Measurements from ENCODE around the gene APOB. TPM values are rescaled to one million over a fixed set of nuclear protein-coding genes. Genes with fewer than 3 reads are reported as not detected.

The APOB gene
- total and polyA plus RNA-seq, 2 of the 13 experiments (the other 11 are each of a cell fraction or from before 2014, with no cell fraction given), result 1,569 to 2,515 TPM

DNA sequence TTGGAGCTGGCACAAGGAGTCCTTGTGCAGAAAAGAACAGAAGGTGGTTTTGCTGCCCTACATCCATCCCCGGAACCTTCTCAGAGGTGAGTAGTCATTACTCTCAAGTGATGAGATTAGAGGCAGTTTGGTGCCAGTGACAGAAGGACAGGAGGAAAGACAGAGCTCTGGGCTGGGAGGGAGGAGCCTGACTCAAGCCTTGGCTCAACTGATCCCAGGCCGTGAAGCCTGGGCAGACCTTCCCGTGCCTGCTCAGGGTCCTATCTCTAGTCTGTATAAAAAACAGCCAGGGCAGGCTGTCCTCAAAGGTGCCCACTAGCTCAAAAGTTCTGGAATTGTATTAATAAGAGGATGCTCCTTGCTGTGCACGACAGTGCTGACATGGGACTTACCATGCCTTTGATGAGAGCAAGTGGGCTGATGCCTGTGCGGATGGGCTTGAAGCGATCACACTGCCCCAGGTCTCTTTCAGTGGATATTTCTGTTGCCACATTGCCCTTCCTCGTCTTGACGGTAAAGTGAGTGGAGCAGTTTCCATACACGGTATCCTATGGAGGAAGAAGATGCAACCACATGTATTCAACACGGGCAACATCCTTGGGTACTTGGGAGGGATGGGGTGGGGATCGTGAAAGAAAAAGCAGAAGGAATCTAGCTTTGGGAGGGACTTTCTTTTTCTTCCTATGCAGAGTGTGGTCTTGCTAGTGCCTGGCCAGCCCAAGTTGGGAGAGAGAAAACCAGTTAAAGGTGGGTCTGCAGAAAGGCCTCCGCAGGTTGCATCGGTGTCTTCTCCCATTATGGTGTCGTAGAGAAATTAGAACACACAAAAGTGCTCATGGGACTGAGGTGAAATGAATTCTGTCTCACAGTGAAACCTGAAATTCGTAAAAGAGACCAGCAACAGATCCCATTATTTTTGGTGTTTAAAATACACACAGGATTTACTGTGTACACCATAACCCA, 6.9 kb downstream of the APOB start (continued):
- TF ChIP-seq, protein P1, sequence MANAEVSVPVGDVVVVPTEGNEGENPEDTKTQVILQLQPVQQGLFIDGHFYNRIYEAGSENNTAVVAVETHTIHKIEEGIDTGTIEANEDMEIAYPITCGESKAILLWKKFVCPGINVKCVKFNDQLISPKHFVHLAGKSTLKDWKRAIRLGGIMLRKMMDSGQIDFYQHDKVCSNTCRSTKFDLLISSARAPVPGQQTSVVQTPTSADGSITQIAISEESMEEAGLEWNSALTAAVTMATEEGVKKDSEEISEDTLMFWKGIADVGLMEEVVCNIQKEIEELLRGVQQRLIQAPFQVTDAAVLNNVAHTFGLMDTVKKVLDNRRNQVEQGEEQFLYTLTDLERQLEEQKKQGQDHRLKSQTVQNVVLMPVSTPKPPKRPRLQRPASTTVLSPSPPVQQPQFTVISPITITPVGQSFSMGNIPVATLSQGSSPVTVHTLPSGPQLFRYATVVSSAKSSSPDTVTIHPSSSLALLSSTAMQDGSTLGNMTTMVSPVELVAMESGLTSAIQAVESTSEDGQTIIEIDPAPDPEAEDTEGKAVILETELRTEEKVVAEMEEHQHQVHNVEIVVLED (CRISPR knock-in tag; IDR thresholded peaks at IDR 0.05; ENCODE audit: borderline replicate concordance), result peak; percentile 45; the same call in 1 of the 2 replicates
- TF ChIP-seq, protein P2, sequence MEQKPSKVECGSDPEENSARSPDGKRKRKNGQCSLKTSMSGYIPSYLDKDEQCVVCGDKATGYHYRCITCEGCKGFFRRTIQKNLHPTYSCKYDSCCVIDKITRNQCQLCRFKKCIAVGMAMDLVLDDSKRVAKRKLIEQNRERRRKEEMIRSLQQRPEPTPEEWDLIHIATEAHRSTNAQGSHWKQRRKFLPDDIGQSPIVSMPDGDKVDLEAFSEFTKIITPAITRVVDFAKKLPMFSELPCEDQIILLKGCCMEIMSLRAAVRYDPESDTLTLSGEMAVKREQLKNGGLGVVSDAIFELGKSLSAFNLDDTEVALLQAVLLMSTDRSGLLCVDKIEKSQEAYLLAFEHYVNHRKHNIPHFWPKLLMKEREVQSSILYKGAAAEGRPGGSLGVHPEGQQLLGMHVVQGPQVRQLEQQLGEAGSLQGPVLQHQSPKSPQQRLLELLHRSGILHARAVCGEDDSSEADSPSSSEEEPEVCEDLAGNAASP (CRISPR knock-in tag; IDR thresholded peaks at IDR 0.05; ENCODE audit: borderline replicate concordance), result no peak
- TF ChIP-seq, protein P3, sequence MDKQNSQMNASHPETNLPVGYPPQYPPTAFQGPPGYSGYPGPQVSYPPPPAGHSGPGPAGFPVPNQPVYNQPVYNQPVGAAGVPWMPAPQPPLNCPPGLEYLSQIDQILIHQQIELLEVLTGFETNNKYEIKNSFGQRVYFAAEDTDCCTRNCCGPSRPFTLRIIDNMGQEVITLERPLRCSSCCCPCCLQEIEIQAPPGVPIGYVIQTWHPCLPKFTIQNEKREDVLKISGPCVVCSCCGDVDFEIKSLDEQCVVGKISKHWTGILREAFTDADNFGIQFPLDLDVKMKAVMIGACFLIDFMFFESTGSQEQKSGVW (CRISPR knock-in tag; IDR thresholded peaks at IDR 0.05; ENCODE audit: borderline replicate concordance), result no peak
- TF ChIP-seq MYC (CRISPR knock-in tag; IDR thresholded peaks at IDR 0.05; ENCODE audit: borderline replicate concordance), result no peak
- no peak for TF ChIP-seq ZNF3 (CRISPR knock-in tag; IDR thresholded peaks at IDR 0.05)
- no peak for TF ChIP-seq ZIK1 (CRISPR knock-in tag; IDR thresholded peaks at IDR 0.05; ENCODE audit: borderline replicate concordance, low read depth)
- TF ChIP-seq, protein P4, sequence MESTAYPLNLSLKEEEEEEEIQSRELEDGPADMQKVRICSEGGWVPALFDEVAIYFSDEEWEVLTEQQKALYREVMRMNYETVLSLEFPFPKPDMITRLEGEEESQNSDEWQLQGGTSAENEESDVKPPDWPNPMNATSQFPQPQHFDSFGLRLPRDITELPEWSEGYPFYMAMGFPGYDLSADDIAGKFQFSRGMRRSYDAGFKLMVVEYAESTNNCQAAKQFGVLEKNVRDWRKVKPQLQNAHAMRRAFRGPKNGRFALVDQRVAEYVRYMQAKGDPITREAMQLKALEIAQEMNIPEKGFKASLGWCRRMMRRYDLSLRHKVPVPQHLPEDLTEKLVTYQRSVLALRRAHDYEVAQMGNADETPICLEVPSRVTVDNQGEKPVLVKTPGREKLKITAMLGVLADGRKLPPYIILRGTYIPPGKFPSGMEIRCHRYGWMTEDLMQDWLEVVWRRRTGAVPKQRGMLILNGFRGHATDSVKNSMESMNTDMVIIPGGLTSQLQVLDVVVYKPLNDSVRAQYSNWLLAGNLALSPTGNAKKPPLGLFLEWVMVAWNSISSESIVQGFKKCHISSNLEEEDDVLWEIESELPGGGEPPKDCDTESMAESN (CRISPR knock-in tag; conservative IDR thresholded peaks at IDR 0.05), result peak; percentile 0; the same call in 1 of the 2 replicates
- 0 out of 2 replicates have a peak, but pooled peaks have one; percentile 30 for TF ChIP-seq SOX13 (IDR thresholded peaks at IDR 0.05)
- TF ChIP-seq SOX13 (CRISPR knock-in tag; conservative IDR thresholded peaks at IDR 0.05 in 1 of 2, IDR thresholded peaks at IDR 0.05 in 1 of 2), result peak in 1 of 2 experiments; percentile 51; a peak in 1 of 4 replicates
- no peak; the same call in 1 of the 2 replicates for TF ChIP-seq ZNF768 (CRISPR knock-in tag; IDR thresholded peaks at IDR 0.05)
- TF ChIP-seq ZC3H4 (CRISPR knock-in tag; IDR thresholded peaks at IDR 0.05; ENCODE audit: borderline replicate concordance), result peak; percentile 67; the same call in 1 of the 2 replicates
- peak; percentile 96 for TF ChIP-seq POLR2AphosphoS2 (IDR thresholded peaks at IDR 0.05; ENCODE audit: low read depth, low read length)
- TF ChIP-seq FOXK2 (IDR thresholded peaks at IDR 0.05), result no peak
- TF ChIP-seq ZNF24 (IDR thresholded peaks at IDR 0.05), result 0 out of 2 replicates have a peak, but pooled peaks have one; percentile 7
- no peak for TF ChIP-seq XBP1 (CRISPR knock-in tag; IDR thresholded peaks at IDR 0.05)
- TF ChIP-seq ZNF605 (CRISPR knock-in tag; IDR thresholded peaks at IDR 0.05), result peak; percentile 80
- no peak for TF ChIP-seq NFATC3 (CRISPR knock-in tag; IDR thresholded peaks at IDR 0.05)
- peak; percentile 56 for TF ChIP-seq SALL1 (CRISPR knock-in tag; IDR thresholded peaks at IDR 0.05)
- TF ChIP-seq NCOA1 (CRISPR knock-in tag; IDR thresholded peaks at IDR 0.05), result peak; percentile 40
- TF ChIP-seq, protein P5, sequence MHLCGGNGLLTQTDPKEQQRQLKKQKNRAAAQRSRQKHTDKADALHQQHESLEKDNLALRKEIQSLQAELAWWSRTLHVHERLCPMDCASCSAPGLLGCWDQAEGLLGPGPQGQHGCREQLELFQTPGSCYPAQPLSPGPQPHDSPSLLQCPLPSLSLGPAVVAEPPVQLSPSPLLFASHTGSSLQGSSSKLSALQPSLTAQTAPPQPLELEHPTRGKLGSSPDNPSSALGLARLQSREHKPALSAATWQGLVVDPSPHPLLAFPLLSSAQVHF (CRISPR knock-in tag; IDR thresholded peaks at IDR 0.05), result no peak; the same call in 1 of the 2 replicates
- 0 out of 2 replicates have a peak, but pooled peaks have one; percentile 48 for TF ChIP-seq CCDC6 (CRISPR knock-in tag; IDR thresholded peaks at IDR 0.05)
- peak; percentile 96; the same call in 1 of the 2 replicates for TF ChIP-seq ZNF615 (CRISPR knock-in tag; IDR thresholded peaks at IDR 0.05; ENCODE audit: borderline replicate concordance)
- TF ChIP-seq REL (CRISPR knock-in tag; conservative IDR thresholded peaks at IDR 0.05), result 0 out of 2 replicates have a peak, but pooled peaks have one; percentile 59

All from HepG2 (cell line).